Measurements from ENCODE around the gene TMEM131.
"Not testable (repeated sequence)": the region's sequence is repeated elsewhere in the genome, so short reads cannot be mapped to it uniquely, and the experiment has no call there.

TMEM131 gene

DNA sequence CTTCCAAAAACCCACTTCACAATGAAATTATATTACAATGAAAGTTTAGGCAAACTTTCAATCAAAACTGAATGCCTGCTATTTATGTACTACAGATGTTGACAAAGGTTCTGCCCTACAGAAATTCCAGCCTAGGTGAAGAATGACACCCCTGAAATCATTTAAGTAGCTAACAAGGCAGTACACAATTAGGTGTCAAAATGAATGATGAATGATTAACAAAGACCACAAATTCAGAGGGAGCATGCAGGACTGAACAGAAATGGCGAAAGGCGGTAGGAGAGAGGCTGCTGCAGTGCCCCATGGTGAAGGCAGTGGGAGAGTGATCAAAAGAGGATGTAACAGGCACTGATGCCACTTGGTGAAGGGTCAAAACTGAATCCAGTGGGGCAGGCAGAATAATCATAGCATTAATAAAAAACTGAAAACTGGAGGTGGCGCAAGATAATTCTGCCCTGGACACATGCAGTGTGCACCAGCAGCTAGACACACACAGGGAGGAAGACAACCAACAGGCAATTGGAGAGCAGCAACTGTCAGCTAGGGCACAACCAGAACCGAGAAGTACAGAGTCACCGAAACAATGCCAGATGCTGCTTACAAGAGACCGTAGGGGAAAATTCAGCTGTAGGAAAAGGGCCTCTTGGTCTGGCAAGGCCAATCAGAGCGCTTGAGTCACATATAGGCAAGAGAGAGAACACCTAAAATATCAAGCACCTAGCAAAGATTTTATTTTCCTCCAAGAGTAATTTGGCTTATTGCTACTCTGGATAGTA is 4.5 kb downstream of the TMEM131 start:
- no peak for FAIRE-seq

DNA sequence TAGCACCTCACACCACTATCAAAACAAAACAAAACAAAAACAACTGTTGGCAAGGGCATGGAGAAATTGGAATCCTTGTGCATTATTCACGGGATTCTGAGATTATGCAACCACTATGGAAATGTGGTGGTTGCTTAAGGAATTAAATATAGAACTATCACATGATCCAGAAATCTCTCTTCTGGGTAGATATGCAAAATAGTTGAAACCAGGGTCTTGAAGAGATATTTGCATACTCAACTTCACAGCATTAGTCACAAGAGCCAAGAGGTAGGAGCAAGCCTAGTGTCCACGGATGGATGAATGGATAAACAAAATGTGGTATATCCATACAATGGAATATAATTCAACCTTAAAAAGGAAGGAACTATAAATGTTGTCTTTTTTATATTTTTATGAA is 7.0 kb downstream of the TMEM131 start:
- FAIRE-seq = no peak

DNA sequence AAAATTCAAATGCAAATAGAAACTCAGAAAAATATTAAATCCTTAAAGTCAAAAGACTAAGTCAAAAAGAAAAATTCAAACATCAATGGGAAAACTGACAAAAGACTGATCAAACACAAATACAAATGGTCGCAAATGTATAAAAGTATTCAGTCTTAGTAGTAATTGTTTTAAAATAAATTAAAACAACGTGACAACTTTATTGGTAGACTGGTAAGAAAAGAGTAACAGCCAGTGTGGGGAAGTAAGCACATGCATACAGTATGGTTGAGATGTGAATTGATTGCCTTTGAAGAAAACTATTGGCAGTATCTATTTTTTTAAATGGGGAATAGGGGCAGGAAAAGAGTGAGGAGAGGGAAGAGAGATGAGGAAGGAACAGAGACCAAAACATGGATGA is 9.8 kb downstream of the TMEM131 start:
- no peak for FAIRE-seq

DNA sequence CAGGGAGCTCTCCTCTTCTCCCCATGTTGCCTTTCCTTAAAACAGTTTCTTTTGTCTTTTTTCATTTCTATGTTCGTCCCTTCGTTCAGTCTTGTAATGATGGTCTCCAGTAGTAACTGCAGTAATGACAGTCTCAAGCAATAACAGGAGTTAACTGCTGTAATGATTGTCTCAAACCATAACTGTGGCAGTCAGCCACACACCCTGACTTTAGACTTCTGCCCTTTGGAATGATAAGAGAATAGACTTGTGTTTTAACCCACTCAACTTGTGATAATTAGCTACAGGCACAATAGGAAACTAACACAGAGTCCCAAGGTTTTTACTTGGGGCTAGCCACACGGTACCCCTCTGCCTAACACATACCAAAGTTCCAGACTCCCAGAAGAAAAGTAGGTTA is 12.1 kb downstream of the TMEM131 start:
- FAIRE-seq = no peak

DNA sequence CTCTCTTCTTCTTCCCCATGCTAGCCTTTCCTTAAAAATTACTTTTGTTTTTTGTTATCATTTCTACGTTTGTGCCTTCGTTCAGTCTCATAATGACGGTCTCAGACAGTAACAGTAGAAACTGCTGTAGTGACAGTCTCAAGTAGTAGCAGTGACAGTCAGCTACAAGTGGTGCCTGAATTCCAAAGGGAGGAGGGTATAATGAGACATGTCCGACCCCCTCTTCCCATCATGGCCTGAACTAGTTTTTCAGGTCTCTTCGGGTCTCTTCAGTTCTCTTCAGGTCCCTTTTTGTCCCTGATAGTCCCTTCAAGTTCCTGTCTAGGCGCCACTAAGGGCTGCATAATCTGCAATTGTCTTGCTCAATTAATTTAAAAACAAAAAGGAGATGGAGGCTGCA is 12.6 kb downstream of the TMEM131 start:
- no peak for FAIRE-seq

DNA sequence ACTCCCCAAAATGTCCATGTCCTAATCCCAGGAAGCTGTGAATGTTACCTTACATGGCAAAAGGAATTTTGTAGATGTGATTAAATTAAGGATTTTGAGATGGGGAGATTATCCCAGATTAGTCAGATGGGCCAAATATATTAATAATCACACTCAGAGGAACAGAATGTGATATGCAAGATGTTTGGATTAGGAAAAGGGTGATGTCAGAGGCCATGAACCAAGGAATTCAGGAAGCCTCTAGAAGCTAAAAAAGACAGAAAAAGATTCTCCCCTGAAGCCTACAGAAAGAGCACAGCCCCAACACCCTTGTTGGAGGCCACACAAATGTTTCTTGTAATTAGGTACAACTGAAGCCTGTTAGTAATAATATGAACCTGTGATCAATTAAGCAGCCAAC is 13.1 kb downstream of the TMEM131 start:
- FAIRE-seq = no peak

DNA sequence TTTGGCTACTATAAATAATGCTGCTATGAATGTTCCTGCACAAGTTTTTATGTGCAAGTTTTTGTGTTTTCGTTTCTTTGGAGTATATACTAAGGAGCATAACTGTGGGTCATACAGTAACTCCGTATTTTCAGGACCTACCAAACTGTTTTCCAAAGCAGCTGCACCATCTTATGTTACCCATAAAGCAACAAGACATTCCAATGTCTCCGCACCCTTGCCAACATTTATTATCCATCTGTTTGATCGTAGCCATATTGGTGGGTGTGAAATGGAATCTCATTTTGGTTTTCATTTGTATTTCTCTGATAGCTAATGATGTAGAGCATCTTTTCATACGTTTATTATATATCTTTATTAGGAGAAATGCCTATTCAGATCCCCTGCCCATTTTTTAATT is 13.8 kb downstream of the TMEM131 start:
- no peak for FAIRE-seq

DNA sequence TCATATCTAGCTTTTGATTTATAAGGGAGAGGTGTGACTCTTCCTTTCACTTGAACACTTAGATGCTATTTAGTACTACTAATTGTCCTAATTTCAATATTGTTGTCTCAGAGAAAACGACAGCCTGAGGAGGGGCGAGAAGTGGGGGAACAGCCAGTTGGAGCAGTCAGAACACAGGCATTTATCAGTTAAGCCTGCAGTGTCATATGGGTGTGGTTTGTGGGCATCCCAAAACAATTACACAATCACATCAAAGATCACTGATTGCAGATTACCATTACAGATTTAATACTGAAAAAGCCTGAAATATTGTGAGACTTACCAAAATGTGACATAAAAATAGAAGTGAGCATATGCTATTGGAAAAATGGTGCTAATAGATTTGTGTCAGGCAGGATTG is 15.8 kb downstream of the TMEM131 start:
- FAIRE-seq = no peak

DNA sequence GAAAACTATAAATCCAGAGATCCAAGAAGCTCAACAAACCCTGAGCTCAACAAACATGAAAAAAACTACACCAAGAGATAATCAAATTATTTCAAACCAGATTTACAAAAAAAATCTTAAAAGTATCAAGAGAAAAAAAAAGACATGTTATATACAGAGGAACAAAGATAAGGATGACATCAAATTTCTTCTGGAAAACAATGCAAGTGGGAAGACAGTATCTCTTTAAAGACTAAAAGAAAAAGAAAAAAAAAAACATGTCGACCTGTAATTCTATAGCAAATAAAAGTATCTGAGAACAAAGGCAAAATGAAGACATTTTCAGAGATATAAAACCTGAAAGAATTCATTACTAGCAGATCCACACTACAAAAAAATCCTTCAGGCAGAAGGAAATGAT is 21.3 kb downstream of the TMEM131 start:
- FAIRE-seq = no peak

DNA sequence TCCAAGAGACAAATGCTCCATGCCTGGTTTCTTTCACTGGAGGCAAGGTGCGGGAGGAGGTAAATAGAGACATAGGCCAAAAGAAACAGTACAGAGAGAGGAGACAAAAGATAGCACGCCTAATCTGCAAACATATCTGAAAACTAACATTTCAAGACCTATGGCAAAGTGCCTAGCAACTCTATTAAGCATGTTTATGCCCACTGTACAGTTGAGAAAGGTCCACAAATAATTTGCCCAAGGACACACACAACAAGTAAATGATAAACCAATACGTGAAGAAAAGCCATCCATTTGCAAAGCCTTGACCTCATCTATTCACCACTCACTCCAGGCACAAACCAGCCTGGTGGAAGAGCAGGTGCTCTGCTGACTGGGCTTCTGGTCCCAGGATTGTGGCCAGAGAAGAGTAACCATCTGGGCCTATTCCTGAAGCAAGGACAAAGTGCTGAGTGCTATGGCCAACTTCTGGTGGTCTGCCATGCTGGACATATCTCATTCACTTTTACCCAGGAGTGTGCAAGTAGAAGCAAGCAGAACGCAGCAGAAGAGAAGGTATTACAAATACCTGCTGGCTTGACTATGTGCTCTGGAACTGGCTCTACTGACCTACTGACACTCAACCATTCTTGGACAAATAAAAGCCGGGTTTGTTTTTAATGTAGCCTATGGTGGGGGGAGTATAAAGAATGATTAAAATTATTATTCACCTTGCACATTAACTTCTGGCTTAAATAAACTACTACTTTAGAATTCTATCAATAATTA is 25.3 kb downstream of the TMEM131 start:
- no peak for FAIRE-seq

DNA sequence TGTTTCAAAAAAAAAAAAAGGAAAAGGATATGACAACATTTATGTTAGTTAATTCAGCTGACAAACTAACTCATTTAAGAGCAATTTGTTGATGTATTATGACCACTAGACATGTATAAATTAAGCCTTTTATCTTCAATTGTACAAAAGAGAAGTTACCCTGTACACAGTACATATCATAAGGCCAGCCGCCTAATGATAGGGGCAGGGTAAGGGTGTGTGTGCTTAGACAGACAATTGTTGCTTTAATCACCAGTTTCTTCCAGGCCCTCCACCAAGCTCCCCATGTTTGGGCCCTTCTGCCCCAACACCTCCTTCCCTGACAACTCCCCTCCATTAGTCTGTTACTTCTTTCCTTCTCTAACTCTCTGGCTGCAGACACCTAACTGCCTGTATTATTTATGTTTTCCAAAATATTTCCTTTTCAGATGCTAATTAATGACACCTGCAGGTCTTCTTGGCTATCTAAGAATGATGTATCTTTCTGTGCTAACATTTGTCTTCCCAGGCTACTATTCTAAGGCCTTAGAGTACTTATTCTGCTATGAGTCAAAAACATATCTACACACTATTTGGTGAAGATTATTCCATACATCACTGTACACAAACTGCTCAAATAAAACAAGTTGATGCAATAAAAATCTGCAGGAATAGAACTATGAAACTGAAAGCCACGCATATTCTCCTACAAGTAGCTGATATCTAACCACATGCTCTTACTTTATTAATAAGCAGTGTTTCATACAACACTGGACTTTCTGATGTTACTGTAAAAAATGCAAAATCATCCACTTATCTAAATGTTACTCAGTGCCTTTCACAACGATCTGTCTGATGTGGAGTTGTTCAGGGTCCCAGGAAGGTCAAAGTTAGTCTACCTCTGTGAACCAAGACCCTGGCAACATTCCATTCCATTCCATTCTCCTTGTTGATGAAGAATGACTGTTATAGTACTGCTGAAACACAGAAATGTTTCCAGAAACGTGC is 26.4 kb downstream of the TMEM131 start:
- FAIRE-seq = no peak

DNA sequence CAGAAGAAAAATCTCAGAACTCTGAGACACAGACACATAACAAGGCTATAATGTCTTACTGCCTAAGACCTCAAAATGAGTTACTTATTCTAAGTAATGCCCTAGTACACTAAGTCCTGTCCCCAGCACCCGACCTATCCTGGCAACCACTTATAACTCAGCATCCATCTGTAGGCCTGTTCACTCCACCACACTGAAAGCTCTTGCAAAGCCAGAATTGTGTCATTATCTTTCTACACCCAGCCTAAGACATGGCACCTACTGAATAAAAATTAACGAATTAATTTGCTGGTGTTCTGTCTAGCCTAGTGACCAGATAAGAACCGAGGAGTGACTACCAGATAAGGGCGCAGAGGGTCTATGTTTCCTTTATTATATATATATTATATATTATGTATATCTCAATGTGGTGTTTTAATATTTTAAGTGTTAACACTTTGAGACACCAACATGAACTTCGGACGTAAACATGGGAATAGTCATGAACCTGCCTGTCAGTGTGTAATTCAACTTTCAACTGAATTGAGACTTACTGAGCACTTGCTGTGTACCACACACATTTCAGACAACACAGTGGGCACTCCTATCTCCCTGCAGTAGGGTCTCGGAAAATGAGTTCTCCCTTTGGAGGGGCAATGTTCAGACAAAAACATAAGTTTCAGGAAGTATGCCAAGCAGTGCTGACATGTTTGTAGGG is 27.7 kb downstream of the TMEM131 start:
- no peak for FAIRE-seq

DNA sequence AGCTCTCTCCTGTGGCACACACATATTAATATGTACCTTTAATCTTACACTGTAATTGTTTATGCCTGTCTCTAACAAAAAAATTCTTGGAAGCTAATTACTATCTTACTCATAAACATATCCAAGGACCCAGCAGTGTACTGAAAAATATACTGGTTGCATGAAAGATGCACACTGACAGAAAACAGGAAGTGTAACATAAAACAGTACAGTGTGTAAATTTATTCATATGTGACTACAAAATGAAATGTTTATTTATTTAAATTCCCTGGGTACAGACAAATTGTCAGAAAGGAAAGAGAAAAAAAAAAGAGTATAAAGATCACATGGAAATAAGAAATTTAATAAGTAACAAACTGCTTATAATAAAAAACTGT is 28.5 kb downstream of the TMEM131 start:
- FAIRE-seq = no peak

DNA sequence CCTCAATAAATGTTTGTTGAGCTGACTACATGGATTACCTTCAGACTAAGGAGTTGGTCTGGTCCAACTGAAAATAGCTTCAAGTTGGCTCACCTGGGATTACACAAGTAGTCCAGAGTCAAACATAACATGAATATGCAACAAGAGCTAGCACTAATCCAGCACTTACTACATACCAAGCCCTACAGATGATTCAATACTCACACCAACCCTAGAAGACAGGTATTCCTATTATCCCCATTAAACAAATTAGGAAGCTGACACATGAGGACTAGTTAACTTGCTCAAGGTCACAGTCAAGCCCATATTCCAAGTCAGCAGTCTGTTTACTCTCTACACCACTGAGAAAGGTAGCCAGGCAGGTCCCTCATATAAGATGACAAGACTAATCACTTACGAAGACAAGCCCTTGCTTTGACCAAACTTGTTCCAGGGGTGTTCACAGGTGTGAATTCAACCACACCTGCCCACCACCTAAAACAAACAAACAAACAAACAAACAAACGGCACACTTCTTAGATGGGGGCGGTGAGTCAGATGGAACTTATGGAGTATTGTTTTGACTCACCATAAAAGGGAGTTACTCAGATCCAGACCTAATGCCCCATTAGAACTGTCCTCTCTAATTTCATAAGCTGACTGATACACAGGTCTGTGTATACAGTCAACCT is 29.1 kb downstream of the TMEM131 start:
- FAIRE-seq = no peak

DNA sequence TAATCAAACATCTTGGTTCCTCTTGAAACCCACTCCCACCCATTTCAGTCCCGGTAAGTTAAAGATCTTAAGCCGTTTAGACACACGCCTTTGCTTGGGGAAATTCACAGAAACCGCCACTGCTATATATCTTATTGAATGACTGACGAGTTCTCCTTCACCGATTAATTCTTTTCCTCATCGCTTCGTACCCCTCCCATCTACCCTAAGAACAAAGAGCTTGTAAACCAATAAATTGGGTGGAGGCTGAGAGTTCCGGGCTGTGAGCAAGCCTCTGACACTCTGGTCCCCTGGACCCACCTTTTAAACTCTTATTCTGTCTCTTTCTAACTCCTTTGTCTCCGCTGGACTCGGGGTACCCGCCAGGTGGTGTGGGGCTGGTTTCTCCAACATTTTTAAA is 30.6 kb downstream of the TMEM131 start:
- no peak for FAIRE-seq

DNA sequence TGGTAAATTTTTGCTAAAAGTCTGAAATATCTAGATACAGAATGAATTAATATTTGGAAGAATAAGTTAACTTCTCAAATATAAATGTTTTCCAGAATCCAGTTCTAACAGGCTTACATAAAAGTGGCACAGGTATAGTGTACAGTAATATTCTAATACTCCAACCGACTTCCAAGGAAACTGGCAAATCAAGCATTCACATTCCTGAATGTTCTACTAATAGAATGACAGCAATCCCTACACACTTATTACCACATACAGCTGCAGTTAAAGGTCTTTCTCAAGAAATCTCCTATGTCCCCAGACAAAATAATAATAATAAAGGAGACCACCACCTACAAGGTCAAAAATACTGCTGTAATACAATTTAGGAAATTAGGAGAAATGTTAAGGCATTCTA is 31.9 kb downstream of the TMEM131 start:
- FAIRE-seq = no peak

DNA sequence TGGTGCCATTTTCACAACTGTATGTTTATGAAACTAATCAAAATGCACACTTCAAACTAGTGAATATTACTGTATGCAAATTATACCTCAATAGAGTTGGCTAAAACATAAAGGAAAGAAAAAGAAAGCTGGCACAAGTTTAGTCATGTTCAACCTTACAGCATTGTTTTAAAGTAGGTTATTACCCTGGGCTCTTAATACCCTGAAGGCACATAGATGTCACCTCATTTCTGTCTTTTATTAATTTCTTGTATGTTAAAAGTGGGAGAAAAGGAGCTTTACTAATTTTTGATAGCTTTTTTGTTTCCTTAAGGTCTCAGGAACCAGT is 32.7 kb downstream of the TMEM131 start:
- no peak for FAIRE-seq

DNA sequence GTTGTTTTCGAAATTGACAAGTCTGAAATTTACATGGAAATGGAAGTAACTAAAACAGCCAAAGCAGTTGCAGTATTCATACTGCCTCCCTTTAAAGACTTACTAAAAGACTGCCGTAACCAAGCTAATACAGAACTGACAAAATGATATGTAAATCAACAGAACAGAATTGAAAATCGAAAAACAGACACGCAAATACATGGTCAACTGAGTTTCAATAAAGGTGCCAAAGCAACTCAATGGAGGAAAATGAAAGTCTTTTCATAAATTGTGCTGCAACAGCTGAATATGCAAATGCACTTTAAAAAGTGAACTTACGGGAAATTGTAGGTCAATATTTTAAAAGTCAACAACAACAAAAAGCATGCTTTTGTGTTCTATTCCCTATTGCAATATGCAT is 34.2 kb downstream of the TMEM131 start:
- no peak for FAIRE-seq

DNA sequence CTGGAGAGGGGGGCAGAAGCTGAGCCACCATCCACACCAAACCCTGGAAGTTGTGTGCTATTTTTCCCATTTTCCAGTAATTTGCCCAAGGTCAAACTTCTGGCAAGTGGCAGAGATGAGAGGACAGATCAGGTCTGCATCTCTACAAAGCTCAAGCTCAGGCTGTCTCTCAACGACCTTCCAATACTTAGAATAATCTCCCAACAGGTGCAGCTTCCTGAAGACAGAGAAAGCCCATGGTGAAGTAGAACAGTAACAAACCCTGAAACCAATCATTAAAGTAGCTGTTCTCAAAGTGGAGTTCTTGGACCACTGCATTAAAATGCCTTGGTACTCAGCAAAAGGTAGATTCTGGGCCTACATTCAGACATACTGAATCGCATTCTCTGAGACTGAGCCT is 37.6 kb downstream of the TMEM131 start:
- FAIRE-seq = no peak

DNA sequence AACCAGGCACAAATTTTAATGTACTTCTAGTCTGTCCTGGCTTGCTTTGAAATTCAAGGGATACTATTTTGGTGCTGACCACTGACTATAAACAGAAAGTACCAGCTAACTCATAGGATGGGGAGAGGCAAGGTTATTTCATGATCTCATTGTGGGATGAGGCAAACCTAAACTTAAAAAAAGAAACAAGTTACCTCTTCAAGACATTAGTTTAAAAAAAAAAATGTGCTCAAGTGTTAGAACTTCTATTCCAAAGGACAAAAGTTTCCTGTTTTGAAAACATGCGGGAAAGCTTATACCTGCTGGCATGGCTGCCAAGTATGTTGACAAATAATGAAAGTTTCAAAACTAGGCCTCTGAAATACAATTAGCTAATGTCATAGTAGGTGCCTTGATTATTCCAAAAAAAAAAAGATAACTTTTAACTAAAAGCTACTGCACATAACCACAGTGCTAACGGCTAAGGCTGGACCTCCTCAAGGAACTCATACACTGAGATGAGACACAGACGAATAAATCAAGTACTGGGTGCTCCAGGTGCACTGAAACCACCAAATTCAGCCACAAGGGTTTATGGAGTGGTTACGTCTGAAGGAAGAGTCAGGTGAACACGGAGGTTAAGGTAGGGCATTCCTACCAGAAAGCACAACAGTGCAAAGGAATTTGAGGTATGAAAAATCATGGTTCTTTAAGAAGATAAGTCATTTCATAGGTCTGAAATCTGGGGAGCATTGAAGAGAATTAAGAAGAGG is 38.1 kb downstream of the TMEM131 start:
- no peak for FAIRE-seq

DNA sequence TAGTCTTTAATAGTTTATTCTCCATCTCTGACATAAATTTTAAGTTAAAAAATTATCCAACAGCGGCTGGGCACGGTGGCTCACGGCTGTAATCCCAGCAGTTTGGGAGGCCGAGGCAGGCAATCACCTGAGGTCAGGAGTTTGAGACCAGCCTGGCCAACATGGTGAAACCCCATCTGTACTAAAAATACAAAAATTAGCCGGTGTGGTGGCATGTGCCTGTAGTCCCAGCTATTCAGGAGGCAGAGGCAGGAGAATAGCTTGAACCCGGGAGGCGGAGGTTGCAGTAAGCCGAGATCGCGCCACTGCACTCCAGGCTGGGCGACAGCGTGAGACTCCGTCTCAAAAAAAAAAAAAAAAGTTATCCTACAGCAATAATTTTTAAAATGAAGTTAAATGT is 39.0 kb downstream of the TMEM131 start:
- FAIRE-seq = not testable (repeated sequence)

DNA sequence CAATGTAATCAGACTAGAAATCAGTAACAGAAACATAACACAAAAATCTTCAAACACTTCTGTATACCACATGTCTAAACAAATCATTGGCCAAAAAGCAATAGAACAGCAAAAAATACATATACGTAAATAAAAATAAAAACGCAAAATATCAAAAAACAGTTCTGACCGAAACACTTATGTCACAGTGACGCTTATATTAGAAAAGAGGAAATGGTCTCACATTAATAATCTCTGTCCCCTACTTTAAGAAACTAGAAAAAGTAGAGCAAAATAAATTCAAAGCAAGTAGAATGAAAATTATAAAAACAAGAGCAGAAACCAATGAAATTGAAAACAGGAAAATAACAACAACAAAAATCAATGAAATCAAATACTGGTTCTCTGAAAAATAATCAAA is 41.9 kb downstream of the TMEM131 start:
- FAIRE-seq = no peak
